Measurements from ENCODE around the gene NCLN.

DNA sequence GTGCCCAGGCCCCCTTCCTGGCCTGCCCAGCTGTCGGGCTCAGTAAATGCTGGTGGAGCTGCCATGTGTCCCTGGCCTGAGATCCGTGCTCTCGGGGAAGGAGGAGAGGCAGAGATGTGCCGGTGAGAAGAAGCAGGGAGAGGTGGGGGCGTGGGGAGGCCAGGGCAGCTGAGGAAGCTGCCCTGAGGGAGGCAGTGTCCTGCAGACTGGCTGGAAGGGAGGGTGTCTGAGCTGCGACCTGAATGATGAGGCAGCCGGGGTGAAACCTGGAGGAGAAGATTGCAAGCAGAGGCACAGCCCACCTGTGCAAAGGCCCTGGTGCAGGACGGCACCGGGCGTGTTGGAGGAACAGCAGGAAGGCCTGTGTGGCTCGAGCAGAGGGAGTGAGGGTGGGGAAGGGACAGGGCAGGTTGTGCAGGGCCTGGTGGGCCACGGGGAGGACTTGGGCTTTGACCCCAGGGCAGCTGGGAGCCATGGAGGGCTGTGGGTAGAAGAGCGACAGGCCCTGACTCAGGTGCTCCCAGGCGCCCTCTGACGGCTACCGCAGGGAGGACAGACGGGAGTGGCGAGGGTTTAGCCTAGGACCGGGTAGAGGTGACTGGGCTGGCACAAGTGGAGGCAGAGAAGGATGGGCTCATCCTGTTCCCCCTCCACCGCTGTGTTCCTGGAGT lies 24.8 kb downstream of the NCLN start:
- TF ChIP-seq POLR2A (IDR thresholded peaks at IDR 0.05), result no peak
- TF ChIP-seq, protein P1, sequence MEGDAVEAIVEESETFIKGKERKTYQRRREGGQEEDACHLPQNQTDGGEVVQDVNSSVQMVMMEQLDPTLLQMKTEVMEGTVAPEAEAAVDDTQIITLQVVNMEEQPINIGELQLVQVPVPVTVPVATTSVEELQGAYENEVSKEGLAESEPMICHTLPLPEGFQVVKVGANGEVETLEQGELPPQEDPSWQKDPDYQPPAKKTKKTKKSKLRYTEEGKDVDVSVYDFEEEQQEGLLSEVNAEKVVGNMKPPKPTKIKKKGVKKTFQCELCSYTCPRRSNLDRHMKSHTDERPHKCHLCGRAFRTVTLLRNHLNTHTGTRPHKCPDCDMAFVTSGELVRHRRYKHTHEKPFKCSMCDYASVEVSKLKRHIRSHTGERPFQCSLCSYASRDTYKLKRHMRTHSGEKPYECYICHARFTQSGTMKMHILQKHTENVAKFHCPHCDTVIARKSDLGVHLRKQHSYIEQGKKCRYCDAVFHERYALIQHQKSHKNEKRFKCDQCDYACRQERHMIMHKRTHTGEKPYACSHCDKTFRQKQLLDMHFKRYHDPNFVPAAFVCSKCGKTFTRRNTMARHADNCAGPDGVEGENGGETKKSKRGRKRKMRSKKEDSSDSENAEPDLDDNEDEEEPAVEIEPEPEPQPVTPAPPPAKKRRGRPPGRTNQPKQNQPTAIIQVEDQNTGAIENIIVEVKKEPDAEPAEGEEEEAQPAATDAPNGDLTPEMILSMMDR (IDR thresholded peaks at IDR 0.05), result peak; percentile 39 to 57 (median 51)
